Hematopoietic multipotent progenitor cell (in vitro differentiated cells): ENCODE measurements around the gene RHEX. TPM values are rescaled to one million over a fixed set of nuclear protein-coding genes. Genes with fewer than 3 reads are reported as not detected.

ENCODE experiments used
- DNase-seq, 3 donors: peaks; one replicate each; pipeline ENCODE4 v3.0.0-alpha.2; 2011 to 2015; ENCODE audit warnings: low read depth in 2 of 3, low spot score in 2 of 3
- total RNA-seq: library from RNA; depleted of rRNA; stranded (reverse); fragments of >200 nt; gene quantifications from one replicate; pipeline ENCODE4 v1.2.3, GENCODE V29; 2012

Gene RHEX
- total RNA-seq, 1 donor, result 46.0 TPM

- no peak for DNase-seq
Measured at GRCh38 chr1:206112600-206113301, 59.8 kb downstream of the RHEX start.

GRCh38 chr1:206114692-206115640 lies 62.0 kb downstream of the RHEX start:
- DNase-seq, result peak in 2 of 3 donors; percentile 78 to 90

GRCh38 chr1:206115791-206116190 lies 62.8 kb downstream of the RHEX start:
- DNase-seq, result no peak

GRCh38 chr1:206116191-206116872 lies 63.4 kb downstream of the RHEX start:
- DNase-seq, result no peak

GRCh38 chr1:206116873-206117150 lies 63.8 kb downstream of the RHEX start:
- no peak for DNase-seq

- peak in 2 of 3 donors; percentile 56 to 77 for DNase-seq
Measured at GRCh38 chr1:206117151-206117948, 64.4 kb downstream of the RHEX start, which contains the start of gene AVPR1B. Gene AVPR1B (minus strand): TSS chr1:206117388. CDS start chr1:206116890, 498 bp downstream.

- no peak for DNase-seq
Measured at GRCh38 chr1:206120406-206120805, 67.4 kb downstream of the RHEX start.

GRCh38 chr1:206121269-206121668 lies 68.3 kb downstream of the RHEX start:
- DNase-seq, result no peak

- DNase-seq, result no peak
Measured at GRCh38 chr1:206122686-206123085, 69.7 kb downstream of the RHEX start.

- DNase-seq, result no peak
Measured at GRCh38 chr1:206125346-206125745, 72.4 kb downstream of the RHEX start.

- DNase-seq, result no peak
Measured at GRCh38 chr1:206127336-206127735, 74.4 kb downstream of the RHEX start.

GRCh38 chr1:206128196-206128595 lies 75.2 kb downstream of the RHEX start:
- no peak for DNase-seq

GRCh38 chr1:206131037-206131436 lies 78.1 kb downstream of the RHEX start:
- DNase-seq, result no peak

GRCh38 chr1:206133751-206134415 lies 80.9 kb downstream of the RHEX start:
- DNase-seq, result no peak

GRCh38 chr1:206135248-206135647 lies 82.3 kb downstream of the RHEX start:
- DNase-seq, result no peak

- no peak for DNase-seq
Measured at GRCh38 chr1:206136241-206136640, 83.3 kb downstream of the RHEX start.

- DNase-seq, result no peak
Measured at GRCh38 chr1:206142011-206142410, 89.0 kb downstream of the RHEX start.

GRCh38 chr1:206142770-206143169 lies 89.8 kb downstream of the RHEX start:
- no peak for DNase-seq

GRCh38 chr1:206143537-206144172 lies 90.7 kb downstream of the RHEX start:
- DNase-seq, result no peak
